ENCODE measurements around the gene PMM2. TPM values are rescaled to one million over a fixed set of nuclear protein-coding genes. Genes with fewer than 3 reads are reported as not detected.

Gene PMM2
- total RNA-seq, 1 donor from 2014 or later: 53.0 TPM

DNA sequence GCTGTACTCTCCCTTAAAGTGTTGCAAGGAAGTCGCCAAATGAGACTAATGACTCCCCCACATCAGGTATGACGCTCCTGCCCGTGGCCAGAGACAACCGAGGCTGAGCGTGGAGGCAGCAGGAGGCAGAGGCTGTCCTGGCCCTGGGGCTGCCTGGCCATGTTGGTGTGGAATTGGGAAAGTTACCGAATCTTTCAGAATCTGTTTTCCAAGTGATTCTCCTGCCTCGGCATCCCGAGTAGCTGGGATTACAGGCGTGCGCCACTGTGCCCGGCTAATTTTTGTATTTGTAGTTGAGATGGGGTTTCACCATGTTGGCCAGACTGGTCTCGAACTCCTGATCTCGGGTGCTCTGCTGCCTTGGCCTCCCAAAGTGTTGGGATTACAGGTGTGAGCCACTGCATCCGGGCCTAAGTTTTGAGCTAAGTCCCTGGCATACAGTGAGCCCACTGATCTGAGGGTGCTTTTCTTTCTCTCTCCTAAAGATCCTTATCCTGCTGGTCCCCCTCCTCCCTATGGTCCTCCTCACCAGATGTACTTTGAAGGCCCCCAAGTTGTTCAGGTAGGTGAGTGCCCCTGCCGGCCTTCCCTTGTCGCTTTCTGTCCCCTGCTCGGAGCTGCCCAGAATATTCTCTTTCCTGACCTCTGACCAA is 85.2 kb downstream of the PMM2 start:
- no peak for DNase-seq (ENCODE audit: extremely low read depth, low read depth, low spot score)

DNA sequence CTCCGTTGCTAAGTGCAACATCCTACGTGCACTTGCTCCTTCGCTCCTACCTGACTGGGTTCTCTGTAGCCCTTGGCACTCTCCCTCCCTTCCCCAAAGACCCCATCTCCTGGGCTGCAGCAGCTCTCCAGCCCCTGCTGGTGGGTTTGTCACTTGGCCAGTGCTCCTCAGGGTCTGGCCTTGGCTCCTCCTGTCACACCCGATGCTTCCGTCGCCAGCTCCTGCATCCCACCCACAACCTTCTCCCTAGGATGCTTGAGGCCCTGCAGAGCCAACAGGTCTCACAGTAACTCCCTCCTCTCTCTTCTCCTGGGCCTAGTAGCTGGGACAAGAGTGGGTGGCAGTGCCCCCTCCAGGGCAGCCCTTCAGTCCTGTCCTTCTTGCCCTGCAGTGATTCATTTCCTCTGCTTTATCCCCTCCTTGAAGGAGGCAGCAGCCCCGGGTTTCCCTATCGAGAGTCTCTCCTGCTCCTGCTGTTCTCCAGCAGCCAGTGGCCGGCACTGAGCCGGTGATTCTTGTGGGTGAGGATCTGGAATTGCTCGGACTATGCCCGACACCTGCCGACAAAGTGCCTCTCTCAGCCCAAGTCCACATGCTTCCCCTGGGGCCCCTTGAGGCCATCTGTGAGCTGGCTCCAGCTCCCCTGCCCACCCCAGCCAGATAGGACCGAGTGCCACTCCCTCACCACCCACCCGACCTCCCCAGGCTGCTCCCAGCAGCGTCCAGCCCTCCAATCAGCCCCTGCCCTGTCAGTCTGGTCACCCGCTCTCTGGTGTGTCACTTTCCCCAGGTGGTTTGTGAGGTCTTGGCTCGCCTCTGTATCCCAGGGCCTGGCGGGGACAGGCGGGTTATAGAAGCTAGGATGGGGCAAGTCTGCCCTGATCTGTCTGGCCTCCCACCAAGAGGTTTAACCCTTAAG is 88.3 kb downstream of the PMM2 start:
- DNase-seq (ENCODE audit: extremely low read depth, low read depth, low spot score): no peak

DNA sequence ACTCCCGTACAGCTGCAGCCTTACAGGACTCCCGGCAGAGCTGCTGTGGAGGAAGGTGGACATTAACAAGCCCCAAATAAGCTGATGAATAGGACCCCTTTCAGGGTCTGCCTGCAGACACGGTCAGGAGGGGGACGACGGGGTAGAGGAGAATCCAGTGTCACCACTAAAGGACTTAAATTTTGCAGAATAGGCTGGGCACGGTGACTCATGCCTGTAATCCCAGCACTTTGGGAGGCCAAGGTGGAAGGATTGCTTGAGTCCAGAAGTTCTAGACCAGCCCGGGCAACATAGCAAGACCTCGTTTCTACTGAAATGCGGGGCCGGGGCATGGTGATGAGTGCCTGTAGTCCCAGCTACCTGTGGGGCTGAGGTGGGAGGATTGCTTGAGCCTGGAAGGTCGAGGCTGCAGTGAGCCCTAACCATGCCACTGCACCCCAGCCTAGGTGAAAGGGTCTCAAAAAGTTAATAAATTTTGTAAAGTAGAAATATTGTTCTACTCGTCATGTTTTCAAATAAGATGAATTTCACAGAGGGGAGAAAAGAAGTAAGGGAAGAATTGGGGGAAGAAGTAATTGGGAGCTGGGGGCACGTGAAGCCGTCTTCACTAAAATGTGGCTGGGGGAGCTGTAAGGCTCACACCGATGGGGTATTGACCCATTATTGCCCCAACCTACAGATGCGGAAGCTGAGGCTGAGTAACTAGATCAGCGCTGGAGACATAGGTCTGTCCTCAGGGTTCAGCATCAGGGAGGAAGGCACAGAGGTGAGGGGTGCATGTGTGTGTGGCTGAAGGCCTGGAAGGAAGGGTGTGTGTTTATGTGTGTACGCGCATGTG is 89.2 kb downstream of the PMM2 start:
- no peak for DNase-seq (ENCODE audit: extremely low read depth, low read depth, low spot score)

DNA sequence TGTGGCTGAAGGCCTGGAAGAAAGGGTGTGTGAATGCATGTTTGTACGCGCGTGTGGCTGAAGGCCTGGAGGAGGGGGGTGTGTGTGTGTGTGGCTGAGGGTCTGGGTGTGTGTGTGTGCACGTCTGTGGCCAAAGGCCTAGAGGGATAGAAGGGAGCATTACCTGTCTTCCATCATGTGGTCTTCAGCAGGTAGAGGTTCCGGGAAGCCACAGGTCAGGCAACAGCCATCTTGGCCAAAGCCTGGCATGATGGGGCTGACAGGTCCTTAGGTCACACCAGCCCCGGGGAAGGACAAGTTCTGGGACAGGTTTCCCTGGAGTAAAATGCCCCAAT is 89.8 kb downstream of the PMM2 start:
- DNase-seq (ENCODE audit: extremely low read depth, low read depth, low spot score): no peak

DNA sequence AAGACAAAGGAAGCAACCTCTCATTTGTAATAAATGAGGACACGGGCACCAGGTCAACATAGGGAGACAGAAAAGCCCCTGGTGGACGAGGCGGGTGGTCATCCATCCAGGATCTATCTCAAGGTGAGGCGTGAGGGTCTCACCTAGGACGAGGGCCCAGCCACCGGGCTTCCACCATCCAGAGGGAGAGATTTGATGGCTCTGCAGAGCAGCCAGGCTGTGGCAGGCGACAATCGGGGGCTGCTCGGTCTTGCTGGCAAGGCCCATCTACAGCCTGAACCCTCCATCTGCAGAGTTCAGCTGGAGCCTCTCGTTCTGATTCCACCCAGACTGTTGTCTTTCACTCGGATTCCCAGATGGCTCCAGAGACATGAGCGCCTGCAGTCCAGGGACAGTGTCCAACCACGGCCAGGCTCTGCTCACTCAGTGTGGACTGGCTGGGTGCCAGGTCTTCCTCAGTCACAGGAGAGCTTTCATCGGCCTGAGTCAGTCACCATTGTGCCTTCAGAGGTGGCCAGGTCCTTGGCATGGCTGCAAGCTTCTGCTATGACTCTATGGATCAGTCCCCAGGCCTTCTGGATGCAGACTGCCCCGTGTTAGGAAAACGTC is 90.4 kb downstream of the PMM2 start:
- no peak for DNase-seq (ENCODE audit: extremely low read depth, low read depth, low spot score)

DNA sequence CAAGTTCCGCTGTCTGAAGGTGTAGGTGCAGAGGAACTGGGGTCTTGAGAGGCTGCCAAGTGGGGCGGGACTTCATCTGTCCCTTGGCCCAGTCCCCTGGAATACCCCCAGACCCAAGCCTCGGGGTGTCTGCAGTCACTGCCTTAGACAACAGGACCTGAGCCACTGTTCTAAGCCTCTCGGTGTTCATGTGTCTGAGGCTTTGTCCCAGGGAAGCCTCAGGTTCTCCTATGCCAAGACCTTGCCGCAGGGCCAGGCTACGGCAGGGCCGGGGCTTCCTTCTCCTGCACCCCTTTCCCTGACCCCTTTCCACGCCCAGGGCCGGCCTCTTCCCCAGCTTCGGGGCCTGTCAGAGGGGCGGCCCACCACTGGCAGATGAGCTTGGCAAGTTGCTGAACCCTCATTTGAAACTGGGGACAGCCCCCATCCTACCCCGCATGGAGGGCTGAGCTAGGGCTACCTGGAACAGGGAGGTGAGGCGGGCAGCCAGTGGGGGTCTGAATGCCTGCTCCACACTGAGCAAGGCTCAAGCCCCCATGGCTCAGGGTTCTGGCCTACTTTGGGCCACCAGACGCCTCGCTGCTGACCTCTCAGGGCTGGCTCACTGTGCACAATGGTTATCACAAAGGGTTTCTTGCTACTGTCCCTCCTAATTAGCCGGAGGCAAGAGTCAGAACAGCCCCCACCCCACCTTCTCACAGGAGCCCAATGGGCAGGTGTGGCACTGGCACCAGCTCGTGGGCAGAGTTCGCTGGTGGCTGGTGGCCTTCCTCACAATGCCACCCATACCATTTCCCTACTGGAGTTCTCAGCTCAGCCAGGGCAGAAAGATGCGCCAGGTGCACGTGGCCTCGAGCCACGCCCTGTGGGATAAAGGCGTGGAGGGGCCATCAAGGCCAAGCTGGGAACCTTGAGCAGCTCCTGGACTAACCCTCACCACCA is 91.6 kb downstream of the PMM2 start:
- no peak for DNase-seq (ENCODE audit: extremely low read depth, low read depth, low spot score)

DNA sequence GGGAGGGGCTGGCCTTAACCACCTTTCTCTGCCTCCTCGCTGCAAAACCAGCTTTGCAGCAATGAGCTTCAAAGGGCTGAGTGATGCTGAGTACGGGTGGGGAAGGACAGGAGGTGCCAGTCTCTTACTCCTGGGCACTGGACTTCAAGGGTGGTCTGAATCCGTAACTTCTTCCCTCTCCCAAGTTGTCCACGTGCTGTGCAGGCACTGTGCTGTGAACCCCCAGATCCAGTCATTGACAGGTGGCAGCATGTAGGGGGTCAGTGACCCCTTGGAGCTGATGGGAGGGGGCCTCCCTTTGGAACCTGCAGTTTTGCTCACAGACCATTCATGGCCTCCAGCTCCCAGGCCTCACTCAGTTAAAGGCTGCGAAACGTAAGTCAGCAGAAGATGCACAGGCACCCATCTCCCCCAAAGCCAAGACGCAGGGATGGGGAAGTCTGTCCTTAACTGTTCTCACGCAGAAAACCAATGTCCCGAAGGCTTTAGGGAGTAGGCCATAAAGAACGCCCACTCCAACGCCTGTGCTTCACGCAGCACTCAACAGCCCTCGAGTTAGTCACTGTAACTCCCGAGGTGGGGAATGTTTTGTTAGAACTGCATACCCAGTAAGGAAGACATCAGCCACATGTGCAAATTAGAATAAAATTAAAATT is 92.4 kb downstream of the PMM2 start:
- no peak for DNase-seq (ENCODE audit: extremely low read depth, low read depth, low spot score)

DNA sequence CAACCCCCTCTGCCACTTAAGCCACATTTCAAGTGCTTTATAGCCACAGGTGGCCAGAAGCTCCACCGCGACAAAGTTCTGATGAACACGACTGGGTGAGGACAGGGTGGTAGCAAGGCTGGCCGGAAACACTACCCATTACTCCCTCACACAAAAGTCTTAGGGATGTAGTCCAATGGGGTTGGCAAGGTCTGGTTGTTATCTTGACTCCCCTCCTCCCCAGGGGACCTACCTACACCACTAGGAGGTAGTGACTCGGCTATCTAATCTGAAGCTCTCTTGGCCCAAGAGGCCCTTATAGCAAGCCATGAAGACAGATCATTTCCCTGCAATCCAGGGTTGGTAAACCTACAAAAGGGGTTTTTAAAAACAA is 92.9 kb downstream of the PMM2 start:
- DNase-seq (ENCODE audit: extremely low read depth, low read depth, low spot score): no peak

DNA sequence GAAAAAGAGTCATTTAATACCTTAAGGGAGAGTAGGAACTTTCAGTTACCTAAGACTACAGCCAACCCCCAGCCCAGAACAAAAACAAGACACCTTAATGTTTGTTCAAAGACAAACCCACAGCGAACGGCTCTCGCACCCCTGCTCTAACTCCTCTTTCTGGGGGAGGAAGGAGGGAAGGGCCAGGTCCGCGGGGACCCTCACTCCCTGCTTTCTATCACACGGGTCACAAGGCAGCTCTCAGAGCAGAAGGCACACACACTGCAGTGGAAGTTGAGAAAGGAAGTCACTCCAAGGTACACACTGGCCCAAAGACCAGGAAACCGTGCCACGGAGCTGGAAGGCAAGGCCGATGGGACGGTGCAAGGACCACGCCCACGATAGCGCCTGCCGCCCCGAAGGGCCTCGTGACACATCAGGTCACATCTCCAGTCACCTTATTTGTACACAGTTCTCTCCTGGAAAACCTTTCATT is 94.5 kb downstream of the PMM2 start:
- no peak for DNase-seq (ENCODE audit: extremely low read depth, low read depth, low spot score)

DNA sequence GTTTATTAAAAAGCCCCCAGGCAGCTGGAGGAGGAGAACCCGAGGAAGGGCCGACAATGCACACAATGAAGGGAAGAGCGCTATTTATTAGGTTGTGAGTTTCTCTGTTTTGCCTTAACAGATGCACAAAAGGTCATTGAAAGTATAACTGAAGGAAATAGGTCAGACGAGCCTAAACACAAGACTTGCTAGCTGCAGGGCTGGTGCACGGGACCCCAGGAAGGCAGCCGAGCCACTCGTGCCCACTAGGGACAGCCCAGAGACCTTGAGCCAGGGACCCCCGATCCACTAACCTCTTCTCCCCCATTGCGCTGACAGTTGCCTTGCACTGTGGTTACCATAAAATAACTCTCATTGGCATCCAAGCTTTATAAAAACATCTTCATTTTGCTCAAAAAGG is 95.8 kb downstream of the PMM2 start:
- no peak for DNase-seq (ENCODE audit: extremely low read depth, low read depth, low spot score)

DNA sequence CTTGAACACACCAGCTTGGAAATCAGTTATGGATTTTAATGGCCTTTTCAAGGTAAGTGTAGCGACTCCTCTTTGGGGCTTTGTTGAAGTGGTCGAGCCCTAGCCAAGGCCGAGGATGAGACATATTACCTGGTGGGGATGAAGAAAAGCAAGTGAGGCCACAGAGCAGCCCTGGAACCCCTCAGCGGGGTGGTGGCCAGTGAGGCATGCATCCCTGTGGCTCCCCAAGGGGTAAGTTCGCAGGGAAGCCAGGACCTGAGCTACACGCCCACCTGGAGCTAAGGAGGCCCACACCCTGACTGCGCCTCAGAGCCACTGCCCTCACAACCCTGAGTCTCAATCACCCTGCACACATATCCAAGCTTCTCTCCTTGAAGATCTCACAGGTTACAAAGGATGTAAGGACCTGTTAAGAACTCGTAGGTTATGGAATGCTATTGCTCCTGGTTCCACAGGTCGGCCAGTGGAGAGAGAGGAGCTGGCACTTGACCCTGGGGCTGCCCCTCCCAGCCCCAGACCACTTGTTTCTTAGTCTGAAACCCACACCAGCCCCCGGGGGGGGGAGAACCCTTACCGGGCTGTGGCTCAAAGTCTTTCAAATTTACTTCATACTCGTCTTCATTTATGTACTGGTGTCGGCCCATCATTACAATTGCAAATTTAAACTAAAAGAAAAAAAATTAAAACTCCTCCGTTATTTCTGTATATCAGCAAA is 96.5 kb downstream of the PMM2 start:
- no peak for DNase-seq (ENCODE audit: extremely low read depth, low read depth, low spot score)

DNA sequence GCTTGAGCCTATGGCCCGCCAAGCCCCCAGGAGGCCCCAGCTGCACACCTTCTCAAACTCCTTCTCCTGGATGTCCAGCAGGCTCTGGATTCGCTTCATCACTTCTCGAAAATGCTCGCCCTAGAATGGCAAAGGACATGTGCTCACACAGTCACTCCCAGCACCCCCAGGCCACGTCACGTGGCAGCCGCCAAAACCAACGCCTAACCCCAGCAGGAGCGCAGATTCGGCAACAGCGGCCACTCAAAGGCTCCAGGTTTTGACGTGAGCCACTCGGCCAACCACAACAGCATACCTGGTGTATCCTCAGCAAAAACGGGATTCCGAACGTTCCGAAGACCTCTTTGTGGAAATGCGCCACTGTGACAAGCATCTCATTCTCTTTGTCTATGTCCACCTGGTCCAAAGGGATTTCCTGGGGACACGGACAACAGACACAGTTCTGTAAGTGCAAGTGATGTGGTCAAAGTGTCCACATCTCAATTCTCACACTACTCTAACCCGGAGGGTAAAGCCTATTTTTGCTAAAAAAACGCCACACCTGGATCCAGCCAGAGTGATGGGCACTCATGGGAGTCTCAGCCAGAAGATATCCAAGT is 97.2 kb downstream of the PMM2 start:
- no peak for DNase-seq (ENCODE audit: extremely low read depth, low read depth, low spot score)

DNA sequence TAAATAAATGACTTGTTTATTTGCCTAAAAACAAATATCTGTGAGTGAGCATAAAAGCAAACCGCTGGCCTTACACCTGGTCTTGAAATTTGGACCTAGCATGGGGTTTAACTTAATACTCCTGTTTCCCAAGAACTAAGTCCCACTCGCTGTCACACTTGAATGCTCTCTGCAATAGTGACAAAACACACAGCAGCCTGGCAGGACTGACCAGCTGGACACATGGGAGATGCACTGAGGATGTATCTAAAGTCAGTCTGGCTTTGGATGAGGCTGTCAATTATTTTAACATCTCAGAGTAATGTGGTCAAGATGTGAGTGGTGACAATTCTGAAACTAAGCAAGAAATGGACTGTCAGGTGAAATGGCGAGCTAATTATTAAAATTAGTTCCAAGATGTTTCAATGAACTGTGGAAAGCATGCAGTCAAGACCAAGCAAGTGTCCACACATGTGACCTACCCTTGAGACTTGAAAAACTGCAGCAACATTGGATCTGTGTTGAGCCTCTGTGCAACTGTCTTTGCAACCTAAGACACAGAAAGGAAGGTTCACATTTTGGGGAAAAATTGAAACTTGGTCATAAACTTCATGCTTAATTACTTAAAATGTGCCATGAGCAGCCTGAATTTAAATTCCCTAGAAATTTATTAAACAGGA is 101.2 kb downstream of the PMM2 start:
- no peak for DNase-seq (ENCODE audit: extremely low read depth, low read depth, low spot score)

Other genes with a start within 250 kb of the PMM2 start
- not detected in 2 replicates for gene TMEM114, start 207.3 kb upstream of the PMM2 start, total RNA-seq
- gene METTL22, start 176.1 kb upstream of the PMM2 start, total RNA-seq: 20.2 and 22.1 TPM in 2 replicates
- 2.4 and 4.4 TPM in 2 replicates for gene ABAT, start 123.2 kb upstream of the PMM2 start, total RNA-seq
- gene TMEM186, start 200 bp upstream of the PMM2 start, total RNA-seq: 6.1 and 9.2 TPM in 2 replicates
- gene CARHSP1, start 71.2 kb downstream of the PMM2 start, total RNA-seq: 71.4 and 77.0 TPM in 2 replicates
- gene LITAFD, start 84.5 kb downstream of the PMM2 start, total RNA-seq: not detected in 2 replicates
- 58.2 and 96.0 TPM in 2 replicates for gene USP7, start 166.1 kb downstream of the PMM2 start, total RNA-seq